OCI-LY1 (cell line): Measurements from ENCODE around the gene SNAP25.

Experiments
- H2AFZ ChIP-seq: fragments of 200-600 bp; sonication (generic), shearing (Covaris generic); 2 replicates; pipeline ENCODE4 v1.6.0; 2014; ENCODE audit warnings: antibody characterized with exemption, mild to moderate bottlenecking, low read length
- H3F3A ChIP-seq: fragments of 200-600 bp; sonication (generic), shearing (Covaris generic); 2 replicates; pipeline ENCODE4 v1.6.0; 2014; ENCODE audit warnings: mild to moderate bottlenecking, antibody characterized with exemption, low read length, moderate library complexity; ENCODE audit not compliant: insufficient read depth
- H3K27ac ChIP-seq: fragments of 200-600 bp; sonication (generic); 2 replicates; pipeline ENCODE4 v1.5.1; 2014; ENCODE audit warnings: low read length, mixed run types, mild to moderate bottlenecking, low read depth; ENCODE audit not compliant: poor library complexity, severe bottlenecking
- H3K27me3 ChIP-seq: fragments of 200-600 bp; sonication (generic); 2 replicates; pipeline ENCODE4 v1.6.0; 2014; ENCODE audit warnings: antibody characterized with exemption, mild to moderate bottlenecking, low read length, moderate library complexity; ENCODE audit not compliant: insufficient read depth
- H3K36me3 ChIP-seq: fragments of 200-600 bp; sonication (generic); 2 replicates; pipeline ENCODE4 v1.6.1; 2014; ENCODE audit warnings: mild to moderate bottlenecking, antibody characterized with exemption, low read length, moderate library complexity, mixed read lengths; ENCODE audit not compliant: insufficient read depth
- H3K4me1 ChIP-seq: fragments of 200-600 bp; sonication (generic); 2 replicates; pipeline ENCODE4 v1.5.1; 2014; ENCODE audit warnings: mild to moderate bottlenecking, low read length, moderate library complexity; ENCODE audit not compliant: insufficient read depth, severe bottlenecking
- H3K4me2 ChIP-seq: fragments of 200-600 bp; sonication (generic), shearing (Covaris generic); 2 replicates; pipeline ENCODE4 v1.6.1; 2014; ENCODE audit warnings: low read length
- H3K4me3 ChIP-seq: fragments of 200-600 bp; sonication (generic); 2 replicates; pipeline ENCODE4 v1.5.1; 2014; ENCODE audit warnings: low read length, low read depth, mild to moderate bottlenecking, mixed read lengths; ENCODE audit not compliant: poor library complexity, severe bottlenecking
- H3K79me2 ChIP-seq: fragments of 200-600 bp; shearing (Covaris generic); 2 replicates; pipeline ENCODE4 v1.6.1; 2016; ENCODE audit warnings: mixed run types, low read length, mixed read lengths; ENCODE audit not compliant: insufficient read depth
- H3K9ac ChIP-seq: fragments of 200-600 bp; sonication (generic), shearing (Covaris generic); 2 replicates; pipeline ENCODE4 v1.6.1; 2014; ENCODE audit warnings: mild to moderate bottlenecking, low read length, mixed read lengths
- H3K9me2 ChIP-seq: fragments of 200-600 bp; sonication (generic), shearing (Covaris generic); 2 replicates; pipeline ENCODE4 v1.6.1; 2014; ENCODE audit warnings: low read depth, mild to moderate bottlenecking, low read length, mixed read lengths
- H3K9me3 ChIP-seq: fragments of 200-600 bp; shearing (Covaris generic); 2 replicates; pipeline ENCODE4 v1.6.1; 2014; ENCODE audit warnings: low read length, mixed read lengths
- H4K20me1 ChIP-seq: fragments of 200-600 bp; sonication (generic), shearing (Covaris generic); 2 replicates; pipeline ENCODE4 v1.6.0; 2016; ENCODE audit warnings: mild to moderate bottlenecking, low read length; ENCODE audit not compliant: insufficient read depth
- EZH2 ChIP-seq: fragments of 200-600 bp; sonication (generic), shearing (Covaris generic); IDR thresholded peaks from 2 replicates; pipeline ENCODE4 v1.8.0; 2017; ENCODE audit warnings: borderline replicate concordance, mixed run types, mild to moderate bottlenecking, antibody characterized with exemption, low read length, moderate library complexity, mixed read lengths
- TF ChIP-seq, protein P1 (sequence below): fragments of 200-600 bp; sonication (generic), shearing (Covaris generic); IDR thresholded peaks from 2 replicates; pipeline ENCODE4 v1.5.1; 2017; ENCODE audit warnings: mild to moderate bottlenecking, antibody characterized with exemption, low read length, moderate library complexity, mixed read lengths

The SNAP25 gene

DNA sequence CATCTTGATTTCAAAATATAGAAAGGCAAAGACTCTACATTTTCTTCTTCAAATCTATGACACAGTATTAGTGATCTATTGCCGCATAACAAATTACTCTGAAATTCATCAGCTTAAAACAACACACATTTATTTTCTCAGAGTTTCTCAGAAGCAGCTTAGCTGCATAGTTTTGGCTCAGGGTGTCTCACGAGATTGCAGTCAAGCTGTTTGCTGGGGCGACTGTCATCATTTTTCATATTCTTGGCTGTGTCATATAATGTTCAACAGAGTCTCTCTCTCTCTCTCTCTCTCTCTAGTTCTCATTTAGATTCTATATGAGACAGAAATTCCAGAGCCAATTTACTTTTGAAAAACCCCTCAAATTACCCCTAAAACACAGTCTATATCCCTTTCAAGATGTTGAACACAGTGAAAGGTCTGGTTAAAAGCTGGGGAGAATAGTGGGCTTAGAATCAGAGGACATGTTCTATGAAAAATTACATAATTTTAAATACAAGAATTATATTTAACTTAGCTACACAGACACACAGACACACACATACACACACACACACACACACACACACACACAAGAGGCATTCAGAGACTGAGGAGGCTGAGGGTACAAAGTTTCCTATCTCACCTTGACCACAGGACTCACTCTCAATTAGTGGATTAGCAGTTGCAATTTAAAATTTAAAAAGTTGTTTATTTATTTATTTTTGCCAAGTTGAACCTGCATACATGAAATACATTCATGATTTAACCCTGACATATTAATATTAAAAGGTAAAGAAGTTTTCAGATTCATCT is 128.7 kb downstream of the SNAP25 start:
- Histone ChIP-seq H3F3A (no peaks in the 10 kb centered on the region), H3K9ac (no peak overlapping the region), H3K9me2 (no peaks in the 10 kb centered on the region), H2AFZ (no peak overlapping the region), H3K4me2 (no peak overlapping the region), H3K4me1 (no peaks in the 10 kb centered on the region), H3K36me3 (no peaks in the 10 kb centered on the region), H3K27ac (no peak overlapping the region), H3K4me3 (no peak overlapping the region), H3K9me3 (no peaks in the 10 kb centered on the region), H3K27me3 (no peaks in the 10 kb centered on the region), H3K79me2 (no peaks in the 10 kb centered on the region), H4K20me1 (no peaks in the 10 kb centered on the region)
- no peak for TF ChIP-seq EZH2
- TF ChIP-seq, protein P1, sequence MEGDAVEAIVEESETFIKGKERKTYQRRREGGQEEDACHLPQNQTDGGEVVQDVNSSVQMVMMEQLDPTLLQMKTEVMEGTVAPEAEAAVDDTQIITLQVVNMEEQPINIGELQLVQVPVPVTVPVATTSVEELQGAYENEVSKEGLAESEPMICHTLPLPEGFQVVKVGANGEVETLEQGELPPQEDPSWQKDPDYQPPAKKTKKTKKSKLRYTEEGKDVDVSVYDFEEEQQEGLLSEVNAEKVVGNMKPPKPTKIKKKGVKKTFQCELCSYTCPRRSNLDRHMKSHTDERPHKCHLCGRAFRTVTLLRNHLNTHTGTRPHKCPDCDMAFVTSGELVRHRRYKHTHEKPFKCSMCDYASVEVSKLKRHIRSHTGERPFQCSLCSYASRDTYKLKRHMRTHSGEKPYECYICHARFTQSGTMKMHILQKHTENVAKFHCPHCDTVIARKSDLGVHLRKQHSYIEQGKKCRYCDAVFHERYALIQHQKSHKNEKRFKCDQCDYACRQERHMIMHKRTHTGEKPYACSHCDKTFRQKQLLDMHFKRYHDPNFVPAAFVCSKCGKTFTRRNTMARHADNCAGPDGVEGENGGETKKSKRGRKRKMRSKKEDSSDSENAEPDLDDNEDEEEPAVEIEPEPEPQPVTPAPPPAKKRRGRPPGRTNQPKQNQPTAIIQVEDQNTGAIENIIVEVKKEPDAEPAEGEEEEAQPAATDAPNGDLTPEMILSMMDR, result no peak

DNA sequence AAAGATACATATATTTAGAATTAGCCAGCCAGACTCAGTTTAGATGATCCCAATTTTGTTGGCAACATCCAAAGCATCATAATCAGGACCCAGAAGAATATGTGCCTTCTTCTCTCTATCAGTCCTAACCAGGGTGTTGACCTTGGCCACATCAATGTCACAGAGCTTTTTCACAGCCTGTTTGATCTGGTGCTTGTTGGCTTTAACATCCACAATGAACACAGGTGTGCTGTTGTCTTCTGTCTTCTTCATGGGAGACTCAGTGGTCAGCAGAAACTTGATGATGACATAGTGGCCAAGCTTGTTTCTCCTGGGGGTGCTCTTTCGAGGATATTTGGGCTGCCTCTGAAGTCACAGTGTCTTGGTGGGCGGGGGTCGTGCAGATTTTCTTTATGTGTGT is 130.5 kb downstream of the SNAP25 start:
- Histone ChIP-seq H3K9ac (no peak overlapping the region), H4K20me1 (no peaks in the 10 kb centered on the region), H3K36me3 (no peaks in the 10 kb centered on the region), H2AFZ (no peak overlapping the region), H3K4me1 (no peaks in the 10 kb centered on the region), H3K9me3 (no peaks in the 10 kb centered on the region), H3K27me3 (no peaks in the 10 kb centered on the region), H3K9me2 (no peaks in the 10 kb centered on the region), H3K4me2 (no peak overlapping the region), H3F3A (no peaks in the 10 kb centered on the region), H3K27ac (no peak overlapping the region), H3K4me3 (no peak overlapping the region), H3K79me2 (no peaks in the 10 kb centered on the region)
- TF ChIP-seq, protein P1, result no peak
- TF ChIP-seq EZH2, result no peak

- no peaks in the 10 kb centered on the region for H3K36me3 ChIP-seq
- no peaks in the 10 kb centered on the region for H3K9me2 ChIP-seq
- no peak overlapping the region for H2AFZ ChIP-seq
- no peaks in the 10 kb centered on the region for H3K4me1 ChIP-seq
- H3K4me3 ChIP-seq, result no peak overlapping the region
- TF ChIP-seq, protein P1, result no peak
- no peak for TF ChIP-seq EZH2
- no peak overlapping the region for H3K4me2 ChIP-seq
- no peaks in the 10 kb centered on the region for H3K9me3 ChIP-seq
- H3K27ac ChIP-seq, result no peak overlapping the region
- H3K9ac ChIP-seq, result no peak overlapping the region
- H4K20me1 ChIP-seq, result no peaks in the 10 kb centered on the region
- H3K27me3 ChIP-seq, result no peaks in the 10 kb centered on the region
- no peaks in the 10 kb centered on the region for H3F3A ChIP-seq
- H3K79me2 ChIP-seq, result no peaks in the 10 kb centered on the region
Measured at GRCh38 chr20:10350188-10350842, 131.7 kb downstream of the SNAP25 start.
